GM19193 (cell line): ENCODE data around the gene CARS2.

Experiments
- POLR2A ChIP-seq: IDR thresholded peaks from 4 replicates; pipeline ENCODE4 v1.6.1; 2011; ENCODE audit not compliant: insufficient read depth, insufficient read length; ENCODE audit errors: extremely low read depth

The CARS2 gene

GRCh38 chr13:110705826-110706569 is at the start of gene CARS2:
Gene CARS2, minus strand, starts transcription at chr13:110706116. Its CDS starts 23 bp downstream, at chr13:110706093.
- peak; percentile 80 for TF ChIP-seq POLR2A

GRCh38 chr13:110748271-110748670 is 42.4 kb upstream of the CARS2 start:
- TF ChIP-seq POLR2A, result no peak

- no peak for TF ChIP-seq POLR2A
Measured at GRCh38 chr13:110746438-110746837, 40.5 kb upstream of the CARS2 start.

GRCh38 chr13:110743687-110744086 is 37.8 kb upstream of the CARS2 start:
- TF ChIP-seq POLR2A, result no peak

- TF ChIP-seq POLR2A, result no peak
Measured at GRCh38 chr13:110737555-110737954, 31.6 kb upstream of the CARS2 start.

- no peak for TF ChIP-seq POLR2A
Measured at GRCh38 chr13:110734561-110734960, 28.6 kb upstream of the CARS2 start.

- TF ChIP-seq POLR2A, result no peak
Measured at GRCh38 chr13:110731072-110731471, 25.2 kb upstream of the CARS2 start.

- TF ChIP-seq POLR2A, result peak; percentile 20
Measured at GRCh38 chr13:110726726-110727125, 20.8 kb upstream of the CARS2 start.

- no peak for TF ChIP-seq POLR2A
Measured at GRCh38 chr13:110723598-110723997, 17.7 kb upstream of the CARS2 start.

- TF ChIP-seq POLR2A, result no peak
Measured at GRCh38 chr13:110722971-110723370, 17.1 kb upstream of the CARS2 start.

- TF ChIP-seq POLR2A, result no peak
Measured at GRCh38 chr13:110719036-110719710, 13.3 kb upstream of the CARS2 start.

GRCh38 chr13:110716247-110716515 is 10.3 kb upstream of the CARS2 start:
- no peak for TF ChIP-seq POLR2A

- no peak for TF ChIP-seq POLR2A
Measured at GRCh38 chr13:110715395-110716246, 9.7 kb upstream of the CARS2 start.

- peak; percentile 100 for TF ChIP-seq POLR2A
Measured at GRCh38 chr13:110714797-110715394, 9.0 kb upstream of the CARS2 start.
